ENCODE data around the gene SETD3.

Gene SETD3

DNA sequence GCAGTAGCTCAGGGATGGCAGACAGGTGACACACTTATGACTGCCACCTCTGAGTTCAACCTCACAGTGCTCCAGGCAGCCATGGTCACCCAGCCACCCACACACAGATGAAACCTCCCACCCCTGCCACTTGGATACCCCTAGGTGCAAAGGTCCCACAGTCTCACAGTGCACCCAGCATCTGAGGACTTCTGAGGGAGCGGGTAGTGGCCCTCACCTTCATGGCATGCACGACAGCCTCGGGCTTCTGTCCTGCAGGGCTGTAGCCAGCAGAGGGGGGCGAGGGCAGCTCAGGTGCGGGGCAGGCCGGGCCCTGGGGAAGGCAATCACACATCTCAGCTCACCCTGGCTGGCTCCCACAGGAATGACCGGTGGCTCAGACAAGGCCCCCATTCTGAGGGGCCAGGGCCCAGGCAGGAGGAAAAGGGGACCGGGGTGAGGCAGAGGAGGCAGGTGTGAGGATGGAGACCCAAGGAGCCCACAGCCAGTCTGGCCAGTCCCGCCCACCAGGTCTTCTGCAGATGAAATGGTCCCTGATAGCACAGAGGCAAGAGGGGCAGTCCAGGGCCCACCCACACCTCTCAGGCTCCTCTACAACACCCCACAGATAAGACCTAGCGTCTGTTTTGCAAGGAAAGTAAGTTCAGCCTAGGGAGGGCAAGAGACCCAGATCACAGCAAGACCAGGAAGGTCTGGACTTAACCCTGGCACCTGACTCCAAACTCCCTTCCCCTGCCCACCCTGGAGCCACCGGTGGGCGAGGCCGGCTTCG, 36.4 kb upstream of the SETD3 start:
- DNase-seq = no peak

DNA sequence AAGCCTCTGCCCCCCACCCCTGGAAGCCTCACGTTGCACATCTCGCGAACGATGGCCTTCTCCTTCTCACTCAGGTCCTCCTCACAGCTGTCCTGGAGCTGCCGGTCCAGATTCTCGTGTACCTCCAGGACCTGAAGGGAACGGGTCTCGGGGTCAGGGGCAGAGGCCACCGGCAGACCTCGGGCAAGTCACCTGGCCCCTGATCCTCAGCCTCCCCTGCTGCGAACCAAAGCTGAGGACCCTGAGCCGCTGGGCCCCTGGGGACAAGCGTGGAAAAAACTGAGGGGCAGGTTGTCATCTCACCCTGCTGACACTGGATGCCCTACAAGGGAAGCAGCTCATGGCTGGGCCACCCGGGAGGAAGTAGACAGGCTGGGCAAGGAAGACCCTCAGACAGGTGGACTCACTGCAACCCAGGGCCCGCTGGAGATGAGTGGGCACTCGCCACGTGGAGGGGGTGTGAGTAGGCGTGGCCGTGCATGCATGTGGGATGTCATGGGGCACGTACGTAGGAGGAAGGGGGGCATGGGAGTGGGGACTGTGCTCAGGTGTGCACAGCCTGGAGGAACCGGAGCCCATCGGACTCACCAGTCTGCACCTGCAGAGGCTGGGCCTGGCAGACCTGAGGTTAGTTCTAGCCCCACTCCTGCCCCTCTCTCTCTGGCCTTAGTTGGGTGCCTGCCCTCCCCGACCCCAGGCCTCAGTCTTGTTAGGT, 35.7 kb upstream of the SETD3 start:
- no peak for DNase-seq

DNA sequence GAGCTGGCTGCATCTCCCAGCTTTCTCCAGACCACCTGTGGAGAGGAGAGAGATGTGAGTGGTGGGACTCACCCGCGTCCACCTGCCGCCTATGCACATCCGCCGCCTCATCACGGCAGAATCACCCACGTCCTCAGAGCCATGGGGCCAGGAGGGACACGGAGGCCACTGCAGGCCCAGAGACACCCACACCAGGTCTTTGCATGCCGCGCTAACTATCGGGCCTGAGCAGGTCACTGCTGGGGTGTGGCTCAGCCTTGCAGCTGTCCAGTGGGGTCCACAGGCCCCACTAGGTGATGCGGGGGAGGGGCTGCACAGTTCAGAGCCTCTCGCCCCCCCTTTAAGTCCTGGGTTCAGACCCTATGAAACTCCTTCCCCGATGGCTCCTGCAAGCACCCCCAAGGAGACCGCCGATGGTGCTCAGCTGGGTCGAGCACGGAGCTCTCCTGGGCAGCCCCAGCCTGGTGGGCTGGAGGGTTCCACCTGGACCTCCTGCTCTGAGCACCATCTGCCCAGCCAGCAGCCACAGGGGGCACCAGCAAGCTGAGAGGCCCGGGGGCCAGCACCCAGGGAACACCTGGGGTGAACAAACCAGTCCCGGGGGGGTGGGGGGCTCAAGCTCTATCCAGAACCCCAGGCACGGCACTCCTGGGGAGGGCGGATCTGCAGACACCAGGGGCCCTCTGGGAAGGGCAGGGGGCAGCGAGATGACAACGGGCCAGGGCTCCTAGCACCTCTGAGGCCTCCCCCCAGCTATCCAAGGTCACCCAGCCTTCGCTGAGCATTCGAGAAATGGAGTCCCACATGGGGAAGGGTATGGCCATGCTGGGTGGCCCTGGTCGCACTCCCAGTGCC, 34.9 kb upstream of the SETD3 start:
- DNase-seq = no peak

DNA sequence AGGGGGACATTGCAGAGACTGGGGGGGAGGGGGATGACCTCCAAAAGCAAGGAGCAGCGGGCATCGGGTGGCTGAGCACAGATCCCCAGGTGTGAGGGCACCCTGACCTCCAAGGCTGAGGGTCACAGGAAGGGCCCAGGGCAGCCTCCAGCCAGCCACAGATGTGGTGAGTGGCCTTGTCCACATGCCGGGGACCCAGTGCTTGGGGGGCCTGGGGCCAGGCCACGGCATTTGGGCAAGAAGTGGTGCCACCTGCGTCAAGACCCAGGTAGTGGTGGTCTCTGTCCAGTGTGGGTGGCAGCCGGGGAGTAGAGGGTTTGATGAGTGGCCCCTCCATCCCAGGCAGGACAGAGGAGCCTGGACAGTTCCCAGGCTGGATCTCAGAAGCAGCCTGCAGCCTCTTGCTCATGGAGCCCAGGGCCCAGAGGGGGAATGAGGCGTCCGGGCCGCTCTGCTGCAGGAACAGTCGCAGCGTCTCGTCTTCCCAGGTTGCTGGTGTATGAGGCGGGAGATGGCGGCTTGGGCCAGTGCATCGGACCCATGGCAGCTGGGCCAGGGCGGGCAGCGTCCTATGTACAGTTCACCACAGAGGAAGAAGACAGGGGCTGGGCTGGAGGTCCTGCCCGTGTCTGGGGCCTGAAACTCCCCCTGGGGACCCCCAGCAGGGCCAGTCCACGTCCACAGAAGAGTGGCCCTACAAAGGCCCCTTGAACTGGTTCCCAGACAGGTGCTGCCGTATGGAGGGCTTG, 34.1 kb upstream of the SETD3 start:
- DNase-seq = no peak

DNA sequence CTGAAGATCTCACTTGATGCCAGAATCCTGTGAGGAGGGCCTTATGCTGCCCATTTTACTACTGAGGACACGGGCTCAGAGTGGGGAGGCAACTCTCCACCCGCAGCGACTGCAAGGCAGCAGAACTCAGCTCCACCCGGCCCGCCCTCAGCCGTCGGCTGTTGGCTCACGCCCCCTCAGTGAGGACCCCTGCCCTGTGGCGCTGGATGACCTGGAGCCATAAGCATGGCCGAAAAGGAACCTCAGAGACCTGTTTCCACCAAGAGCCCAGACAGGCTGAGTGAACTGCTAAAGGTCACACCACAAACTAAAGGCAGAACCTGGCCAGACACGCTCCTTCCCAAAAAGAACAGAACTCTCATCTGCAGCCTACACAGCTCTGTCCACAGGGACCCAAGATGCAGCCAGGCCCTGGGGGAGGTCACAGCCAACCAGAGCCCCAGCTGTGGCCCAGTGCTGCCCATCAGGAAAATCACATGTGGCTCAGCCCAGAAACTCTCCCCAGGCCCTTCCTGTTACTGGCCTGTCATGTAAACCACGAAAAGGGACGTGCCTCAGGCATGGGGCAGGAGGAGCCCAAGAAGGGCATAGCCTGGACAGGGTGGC, 33.4 kb upstream of the SETD3 start:
- DNase-seq = no peak

DNA sequence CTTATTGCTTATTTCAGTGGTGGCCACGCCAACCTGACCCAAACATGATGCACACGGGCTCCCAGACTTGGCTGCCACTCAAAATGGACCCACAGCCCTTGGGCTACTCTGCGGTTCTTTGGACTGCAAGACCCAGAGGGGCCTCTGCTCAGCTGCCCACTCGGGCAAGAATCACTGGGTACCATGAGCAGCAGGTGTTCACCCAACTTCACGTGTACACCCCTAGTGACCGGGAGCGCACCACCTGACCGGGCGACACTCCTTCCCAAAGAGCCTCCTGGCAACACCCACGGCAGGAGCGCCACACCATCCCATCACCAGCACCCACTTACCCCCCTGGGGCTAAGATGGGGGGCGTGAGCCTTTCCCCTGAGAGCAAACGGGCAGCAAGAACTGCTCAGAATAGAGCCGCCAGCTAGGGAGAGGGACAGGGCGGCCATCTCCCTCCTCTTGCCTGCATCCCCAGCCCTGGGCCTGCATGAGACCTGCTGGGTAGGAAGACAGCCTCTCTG, 32.6 kb upstream of the SETD3 start:
- no peak for DNase-seq

DNA sequence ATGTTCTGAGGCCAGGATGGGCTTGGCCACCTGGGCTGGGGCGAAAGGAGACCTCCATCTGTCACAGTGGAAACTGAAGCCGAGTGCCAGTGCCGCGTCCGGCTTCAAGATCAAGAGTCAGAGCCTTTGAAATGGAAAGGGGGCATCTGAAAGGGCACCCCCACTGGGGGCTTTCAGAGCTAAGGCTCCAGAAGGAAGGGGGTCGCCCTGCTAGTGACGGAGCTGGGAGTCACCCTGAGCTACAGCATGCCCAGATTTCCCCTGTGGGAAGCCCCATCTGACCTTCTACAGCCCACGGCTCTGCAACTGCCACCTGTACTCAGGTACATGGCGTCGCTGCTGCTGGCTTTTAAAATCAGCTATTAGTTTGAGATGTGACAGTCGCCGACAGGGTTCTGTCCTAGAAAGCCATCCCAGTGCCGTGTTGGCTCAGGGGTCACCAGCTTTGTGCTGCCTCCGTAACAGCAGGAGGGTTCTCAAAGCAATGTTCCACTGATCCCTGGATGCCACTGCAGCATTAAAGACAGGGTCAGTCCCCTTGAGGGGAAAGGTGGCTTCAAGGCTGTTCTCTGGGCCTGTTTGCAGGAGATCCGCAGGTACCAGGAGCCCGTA, 32.0 kb upstream of the SETD3 start:
- DNase-seq = no peak

DNA sequence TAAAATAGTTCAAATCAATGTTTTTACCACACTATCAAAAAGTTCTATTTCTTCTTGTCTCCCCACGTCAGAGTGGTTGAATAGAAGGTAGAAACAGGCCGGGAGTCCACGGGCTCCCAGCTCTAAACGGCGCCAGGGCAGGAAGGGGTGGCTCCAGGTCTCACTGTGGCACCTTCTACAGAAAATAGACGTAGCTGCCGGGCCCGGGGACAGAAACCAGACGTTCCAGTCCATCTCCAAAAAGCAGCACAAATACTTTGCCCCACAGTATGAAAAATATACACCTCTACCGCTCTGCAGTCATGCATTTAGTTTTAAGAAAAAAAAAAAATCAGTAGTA, 31.4 kb upstream of the SETD3 start:
- DNase-seq = no peak

DNA sequence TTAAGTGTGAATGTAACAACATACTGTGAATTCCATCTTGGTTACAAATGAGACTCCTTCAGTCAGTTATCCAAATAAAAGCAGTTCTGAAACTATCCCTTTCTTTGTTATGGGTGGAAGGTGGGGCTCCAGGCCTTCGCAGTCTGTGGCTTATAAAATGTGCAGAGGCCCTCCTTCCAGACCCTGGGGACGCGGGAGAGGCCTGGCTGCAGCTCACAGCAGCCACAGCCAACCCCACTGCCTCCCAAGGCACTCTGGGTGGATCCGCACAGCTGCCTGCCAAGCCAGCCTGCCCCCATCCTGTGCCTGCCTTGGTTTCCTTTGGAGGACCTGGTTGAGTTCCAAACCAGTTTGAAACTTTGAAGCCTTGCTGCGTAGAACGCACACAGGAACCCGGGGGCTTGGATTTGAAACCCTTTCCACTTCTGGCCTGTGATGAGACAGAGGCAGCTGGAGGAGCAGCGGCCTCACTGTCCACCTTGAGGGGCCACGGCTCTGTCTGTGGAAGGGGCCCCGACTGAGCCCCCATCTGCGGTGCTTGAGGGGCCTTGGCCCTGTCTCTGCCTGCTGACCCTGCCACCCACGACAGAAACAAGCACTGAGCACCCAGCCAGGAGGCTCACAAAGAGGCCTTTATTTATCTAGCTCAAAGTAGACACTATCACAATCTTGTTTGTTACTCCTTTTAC, 30.9 kb upstream of the SETD3 start:
- DNase-seq = peak in 27 of 56 donors; percentile 18 to 65 (median 40)

DNA sequence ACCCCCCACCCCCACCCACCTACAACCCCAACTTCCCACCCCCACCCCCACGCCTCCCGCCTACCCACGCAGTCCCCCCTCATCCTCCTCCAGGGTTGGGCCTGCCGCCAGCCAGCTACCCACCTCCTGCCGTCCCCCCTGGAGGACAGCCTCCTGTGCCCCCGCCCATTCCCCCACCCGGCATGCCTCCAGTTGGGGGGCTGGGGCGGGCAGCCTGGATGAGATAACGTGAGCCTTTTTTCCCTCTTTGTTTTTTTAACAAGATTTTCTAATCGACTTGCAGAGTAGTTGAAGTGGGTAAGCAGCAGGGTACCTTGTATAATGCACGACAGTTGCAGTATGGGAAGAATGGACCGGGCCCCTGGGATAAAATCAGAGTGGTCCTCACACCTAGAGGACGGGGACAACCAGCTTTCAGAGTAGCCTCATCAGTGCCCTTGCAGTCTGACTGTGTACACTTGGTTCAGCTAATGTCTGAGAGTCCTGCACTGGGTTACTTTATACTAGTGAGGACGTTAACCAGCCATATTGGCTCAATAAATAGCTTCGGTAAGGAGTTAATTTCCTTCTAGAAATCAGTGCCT, 30.0 kb upstream of the SETD3 start:
- DNase-seq = no peak

DNA sequence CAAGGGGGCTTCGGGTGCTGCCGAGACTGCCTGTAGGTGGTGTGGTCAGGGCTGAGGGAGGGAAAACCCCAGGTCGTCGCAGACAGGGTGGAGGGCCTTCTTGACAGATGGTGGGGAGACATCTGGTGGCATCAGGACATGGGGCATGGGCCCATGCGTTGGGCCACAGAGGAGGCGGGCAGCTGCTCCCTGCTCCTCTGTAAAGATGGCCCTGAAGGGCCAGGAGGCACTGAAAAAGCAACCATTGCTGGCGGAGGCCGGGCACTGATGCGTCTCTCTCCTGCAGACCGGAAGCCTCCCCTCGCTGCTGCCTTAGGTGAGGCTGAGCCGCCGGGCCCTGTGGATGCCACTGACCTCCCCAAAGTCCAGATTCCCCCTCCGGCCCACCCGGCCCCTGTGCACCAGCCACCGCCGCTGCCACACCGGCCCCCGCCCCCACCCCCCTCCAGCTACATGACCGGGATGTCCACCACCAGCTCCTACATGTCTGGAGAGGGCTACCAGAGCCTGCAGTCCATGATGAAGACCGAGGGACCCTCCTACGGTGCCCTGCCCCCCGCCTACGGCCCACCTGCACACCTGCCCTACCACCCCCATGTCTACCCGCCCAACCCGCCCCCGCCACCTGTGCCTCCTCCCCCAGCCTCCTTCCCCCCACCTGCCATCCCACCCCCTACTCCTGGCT, 29.4 kb upstream of the SETD3 start:
- no peak for DNase-seq

DNA sequence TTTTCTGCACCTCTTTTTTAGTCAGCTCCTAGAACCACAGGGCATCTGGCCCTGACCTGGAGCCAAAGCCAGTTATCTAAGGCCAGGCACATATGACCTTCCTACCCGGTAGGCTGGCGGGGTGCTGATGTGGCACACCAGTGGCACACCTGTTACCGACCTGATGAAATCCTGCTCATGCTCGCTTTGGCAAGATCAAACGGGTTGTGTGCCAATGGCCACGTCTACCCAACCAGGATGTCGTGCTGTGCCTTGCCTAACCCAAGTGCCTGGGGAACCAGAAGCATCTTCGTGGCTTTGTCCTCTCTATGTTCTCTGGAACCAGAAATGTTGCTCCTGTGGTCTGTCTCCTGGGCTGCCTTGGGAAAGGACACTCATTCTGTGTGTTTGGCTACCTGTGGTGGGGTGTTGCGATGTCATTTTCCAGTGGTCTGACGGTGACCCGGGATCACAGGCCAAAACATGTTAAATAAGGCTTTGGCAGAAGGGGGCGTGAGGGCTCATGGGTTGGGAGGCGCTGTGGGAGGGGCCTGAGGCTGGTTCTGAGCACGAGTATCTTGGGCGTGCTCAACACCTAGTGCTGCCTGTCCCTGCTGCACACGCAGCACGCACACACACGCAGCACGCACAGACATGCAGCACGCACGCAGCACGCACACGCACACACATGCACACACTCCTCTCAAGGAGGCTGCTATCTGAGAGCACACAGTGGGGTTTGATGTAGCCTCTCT, 28.4 kb upstream of the SETD3 start:
- no peak for DNase-seq

DNA sequence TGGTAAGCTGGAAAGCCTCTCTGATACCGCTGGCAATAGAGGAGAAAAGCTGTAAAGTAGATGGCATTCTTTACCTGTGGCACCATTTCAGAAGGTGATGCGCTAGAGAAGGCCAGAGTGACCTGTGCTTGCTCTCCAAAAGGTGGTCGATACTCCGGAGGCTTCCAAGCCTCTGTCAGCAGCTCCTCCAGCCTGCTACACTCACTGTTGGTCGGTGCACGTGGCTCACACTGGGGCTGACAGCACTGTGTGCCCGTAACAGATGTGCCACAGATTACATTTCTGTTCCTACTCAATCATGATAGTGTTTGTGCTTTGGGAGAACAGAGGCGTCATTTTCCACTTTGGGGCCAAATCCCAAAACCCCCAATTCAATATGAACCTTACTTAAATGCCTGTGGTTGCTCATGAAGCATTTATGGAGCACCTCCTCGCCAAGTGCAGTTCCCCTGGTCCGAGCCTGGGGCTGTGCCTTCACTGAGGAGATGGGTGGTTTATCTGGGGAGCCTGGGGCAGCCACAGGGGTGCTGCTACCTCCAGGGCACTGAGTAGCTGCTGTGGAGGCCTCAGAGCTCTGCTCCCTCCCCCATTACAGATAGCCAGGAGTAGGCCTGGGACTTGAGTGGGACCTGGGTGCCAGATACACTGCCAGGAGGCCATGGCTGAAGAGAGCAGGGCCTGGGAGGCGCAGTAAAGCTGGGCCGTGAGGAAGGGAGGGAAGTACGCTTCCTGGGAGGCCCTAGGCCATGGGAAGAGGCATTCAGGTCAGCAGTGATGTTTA, 27.4 kb upstream of the SETD3 start:
- DNase-seq = no peak

DNA sequence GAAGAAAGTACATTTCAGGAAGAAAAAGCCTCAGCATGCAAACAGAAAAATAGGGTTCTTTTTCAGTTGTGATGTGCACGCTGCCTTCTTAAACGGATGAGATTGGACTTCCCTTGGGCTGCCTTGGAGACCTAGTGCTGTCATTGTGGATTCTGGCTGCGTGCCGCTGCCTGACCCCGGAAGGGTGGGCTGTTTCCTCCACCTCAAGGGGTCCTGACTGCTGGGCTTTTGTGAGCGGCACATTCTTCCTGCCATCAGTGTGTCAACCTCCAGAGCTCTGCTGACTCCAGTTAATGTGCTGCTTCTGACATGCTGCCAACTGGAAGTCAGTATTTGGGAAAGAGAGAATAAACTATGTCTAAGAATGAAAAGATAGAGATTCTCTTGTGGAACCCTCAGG, 25.6 kb upstream of the SETD3 start:
- no peak for DNase-seq

DNA sequence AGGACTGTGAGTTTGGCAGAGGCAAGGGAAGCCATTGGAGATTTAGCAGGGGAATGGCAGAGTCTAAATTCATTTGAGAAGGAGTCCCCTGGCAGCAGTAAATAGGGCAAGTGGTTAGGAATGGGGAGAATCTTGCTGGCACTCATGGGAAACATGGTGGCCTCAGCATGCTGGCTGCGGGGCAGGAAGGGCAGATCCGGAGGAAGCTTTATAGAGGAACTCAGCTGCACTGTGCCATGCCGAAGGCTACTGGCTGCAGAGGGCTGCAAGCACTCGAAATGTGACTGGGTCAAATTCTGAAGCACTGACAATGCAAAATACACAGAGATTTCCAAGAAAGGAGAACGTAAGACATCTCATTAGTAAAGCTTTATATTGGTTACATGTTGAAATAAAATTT, 24.4 kb upstream of the SETD3 start:
- DNase-seq = no peak

DNA sequence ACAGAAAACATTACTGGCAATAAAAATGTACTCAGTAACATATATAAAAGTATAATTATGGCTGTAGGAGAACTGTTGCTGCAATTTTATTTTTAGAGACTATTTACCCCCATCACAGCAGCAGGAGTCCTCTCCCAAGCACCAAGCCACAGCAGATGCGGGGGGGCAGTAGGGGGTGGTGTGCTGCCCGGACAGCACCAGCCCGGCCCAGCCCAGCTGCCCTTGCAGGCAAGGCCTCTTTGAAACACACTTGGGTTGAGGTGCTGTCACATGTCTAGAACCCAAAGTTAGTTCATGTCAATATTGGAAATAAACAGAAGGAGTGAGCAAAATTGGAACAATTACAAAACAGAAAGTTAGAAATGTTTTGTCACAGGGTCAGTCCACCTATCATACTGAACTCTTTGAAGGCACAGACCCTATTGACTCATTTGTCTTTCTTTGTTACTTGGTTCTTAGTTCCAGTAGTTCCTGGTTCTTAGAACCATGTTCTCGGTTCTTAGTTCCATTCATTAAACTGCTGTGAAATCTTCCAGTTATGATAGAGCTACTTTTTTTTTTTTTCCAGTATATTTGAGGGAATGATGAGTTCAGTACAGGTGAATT, 23.3 kb upstream of the SETD3 start:
- no peak for DNase-seq

DNA sequence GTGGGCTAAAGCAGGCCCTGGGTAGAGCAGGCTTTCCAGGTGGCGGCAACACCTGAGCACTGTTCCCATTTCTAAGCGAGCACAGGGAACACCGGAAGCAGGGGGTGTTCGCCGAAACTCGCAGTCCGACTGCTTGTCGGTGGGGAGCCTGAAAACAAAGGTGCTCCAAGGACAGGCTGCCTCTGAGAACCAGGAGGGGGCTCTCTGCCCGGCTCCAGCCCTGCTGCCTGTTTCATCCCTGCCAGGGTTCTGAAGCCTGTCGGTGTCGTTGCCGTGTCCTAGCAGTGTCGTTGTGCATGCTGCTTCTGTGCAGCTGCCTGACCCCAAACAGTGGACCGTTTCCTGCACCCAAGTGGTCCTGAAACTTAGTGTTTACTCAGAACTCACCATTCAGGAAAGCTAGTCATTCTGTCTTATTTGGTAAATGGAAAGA, 22.3 kb upstream of the SETD3 start:
- no peak for DNase-seq
